Ovary (tissue), 3 donors: ENCODE measurements around the gene TRAF5.

Source experiments
- CTCF ChIP-seq, 3 donors: fragments of 450-650 bp in 2 of 3; fragments of 200-600 bp in 1 of 3; IDR thresholded peaks; one replicate each; pipeline versions ENCODE4 v1.5.1 to v1.8.0; 2016 to 2022; ENCODE audit warnings: antibody characterized with exemption in 3 of 3, mild to moderate bottlenecking in 1 of 3
- EP300 ChIP-seq: sonication (generic); formaldehyde crosslinking; IDR thresholded peaks from one replicate; pipeline ENCODE4 v1.6.1; 2017; ENCODE audit warnings: antibody characterized with exemption
- POLR2A ChIP-seq: fragments of 450-650 bp; IDR thresholded peaks from one replicate; pipeline ENCODE4 v1.6.1; 2017; ENCODE audit warnings: antibody characterized with exemption, mild to moderate bottlenecking, moderate library complexity
- donor health status: DM: no; HTN: no; CAD: no.

- TF ChIP-seq POLR2A (no peak), CTCF (IDR thresholded peaks at IDR 0.05) (no peak), EP300 (no peak)
Observed at GRCh38 chr1:211372463-211372862, 45.8 kb downstream of the TRAF5 start.
